ENCODE measurements around the gene FBXW12. TPM values are rescaled to one million over a fixed set of nuclear protein-coding genes. Genes with fewer than 3 reads are reported as not detected.

Gene FBXW12
- total and polyA plus RNA-seq, 2 of the 8 experiments (the other 6 are each of a cell fraction or from before 2014, with no cell fraction given), result 0.35 to 0.85 TPM

DNA sequence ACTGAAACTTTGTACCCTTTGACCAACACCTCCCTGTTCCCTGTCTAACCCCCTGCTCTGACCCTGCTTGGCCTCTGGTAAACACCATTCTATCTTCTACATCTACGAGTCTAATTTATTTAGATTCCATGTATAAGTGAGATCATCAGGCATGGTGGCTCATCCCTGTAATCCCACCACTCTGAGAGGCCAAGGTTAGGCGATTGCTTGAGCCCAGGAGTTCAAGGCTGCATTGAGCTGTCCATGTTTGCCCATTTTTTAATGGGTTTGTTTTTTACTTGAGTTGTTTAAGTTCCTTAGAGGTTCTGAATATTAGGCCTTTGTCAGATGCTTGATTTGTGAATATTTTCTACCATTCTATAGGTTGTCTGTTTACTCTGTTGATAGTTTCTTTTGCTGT lies 16.9 kb downstream of the FBXW12 start:
- Histone ChIP-seq H3K9ac (replicated peaks in 1 of 4; ENCODE audit: extremely low read depth in 1 of 4, low read depth in 3 of 4, low read length in 3 of 4) (no peak overlapping the region), H4K5ac (ENCODE audit: insufficient read length, low read depth, low read length) (no peak overlapping the region), H3K4ac (replicated peaks; ENCODE audit: insufficient read length, low read depth, low read length) (no peak overlapping the region), H3K23ac (ENCODE audit: insufficient read length) (no peak overlapping the region), H4K91ac (replicated peaks; ENCODE audit: insufficient read length, low read length) (no peak overlapping the region), H3K36me3 (ENCODE audit: control insufficient read depth in 2 of 4, insufficient read depth in 4 of 4, low read length in 3 of 4) (no peaks in the 10 kb centered on the region), H3K4me2 (ENCODE audit: insufficient read depth in 1 of 2, low read depth in 2 of 2, low read length in 2 of 2) (no peak overlapping the region), H2AFZ (ENCODE audit: low read length) (no peak overlapping the region), H3K79me1 (ENCODE audit: low read depth, low read length) (no peaks in the 10 kb centered on the region), H3K27ac (ENCODE audit: low read depth, low read length) (no peak overlapping the region), H3K79me2 (ENCODE audit: control insufficient read depth in 1 of 2, insufficient read depth in 2 of 2, low read length in 2 of 2) (no peaks in the 10 kb centered on the region), H3K23me2 (ENCODE audit: low read depth, low read length) (no peaks in the 10 kb centered on the region), H4K8ac (ENCODE audit: extremely low read depth, insufficient read depth, low read length) (no peak overlapping the region), H3K27me3 (replicated peaks in 1 of 4; ENCODE audit: control insufficient read depth in 3 of 4, extremely low read depth in 1 of 4, insufficient read depth in 3 of 4, low read length in 3 of 4) (no peaks in the 10 kb centered on the region), H4K20me1 (replicated peaks in 1 of 2; ENCODE audit: control insufficient read depth in 1 of 2, insufficient read depth in 2 of 2, low read length in 2 of 2) (no peaks in the 10 kb centered on the region), H2BK15ac (ENCODE audit: low read length) (no peak overlapping the region), H2BK120ac (replicated peaks; ENCODE audit: low read depth, low read length) (no peak overlapping the region), H3K14ac (ENCODE audit: insufficient read length) (no peak overlapping the region), H3K4me1 (replicated peaks in 1 of 4; ENCODE audit: control insufficient read depth in 3 of 4, insufficient read depth in 4 of 4, low read length in 3 of 4) (no peaks in the 10 kb centered on the region), H3K4me3 (ENCODE audit: extremely low read depth in 1 of 4, insufficient read depth in 2 of 4, low read depth in 3 of 4, low read length in 4 of 4) (no peak overlapping the region), H2BK20ac (ENCODE audit: low read length) (no peak overlapping the region), H3K56ac (replicated peaks; ENCODE audit: insufficient read length, low read depth, low read length) (no peak overlapping the region), H2BK12ac (ENCODE audit: low read depth, low read length) (no peak overlapping the region), H2AK5ac (ENCODE audit: low read depth, low read length) (no peak overlapping the region), H3K18ac (ENCODE audit: extremely low read depth, low read length) (no peak overlapping the region), H3K9me3 (ENCODE audit: insufficient read depth in 2 of 2, low read depth in 1 of 2, low read length in 1 of 2) (no peaks in the 10 kb centered on the region), H2BK5ac (ENCODE audit: low read depth, low read length) (no peak overlapping the region)
- FAIRE-seq (no peak), DNase-seq (ENCODE audit: low read depth in 1 of 2, low spot score in 2 of 2) (no peak)
- 71% methylated on average over 2 of the region's 2 CpGs; no CpG with 5 or more reads in 1 of the 2 experiments for WGBS, 2 experiments (ENCODE audit: extremely low coverage in 1 of 2, insufficient coverage in 1 of 2, insufficient read length in 1 of 2, insufficient replicate concordance in 2 of 2, low coverage in 1 of 2, low lambda C conversion rate in 2 of 2, missing lambda C conversion rate in 1 of 2)
- CTCF ChIA-PET (ENCODE audit: partially characterized antibody), result interaction anchor here (0.9 to 4.1 kb wide), 3 partner anchors 11 to 47 kb away, joined by 3 to 21 read pairs (median 10); no protein-coding TSS in a partner anchor
- POLR2A ChIA-PET (ENCODE audit: partially characterized antibody), result no interaction called here
- TF ChIP-seq ASH2L (IDR thresholded peaks at IDR 0.05; ENCODE audit: low read length) (no peak), KDM5A (IDR thresholded peaks at IDR 0.05; ENCODE audit: low read length) (no peak), ZNF274 (IDR thresholded peaks at IDR 0.05; ENCODE audit: borderline replicate concordance, extremely low read depth, low read length) (no peak), RAD21 (IDR thresholded peaks at IDR 0.05 in 1 of 2, conservative IDR thresholded peaks at IDR 0.05 in 1 of 2; ENCODE audit: low read depth in 2 of 2, low read length in 2 of 2) (no peak), JUND (IDR thresholded peaks at IDR 0.05; ENCODE audit: low read length) (no peak), BRCA1 (IDR thresholded peaks at IDR 0.05; ENCODE audit: low read depth, low read length) (no peak), BCL11A (IDR thresholded peaks at IDR 0.05; ENCODE audit: low read depth in 2 of 2, low read length in 2 of 2) (no peak), CTBP2 (IDR thresholded peaks at IDR 0.05; ENCODE audit: borderline replicate concordance, insufficient read depth, insufficient read length, low read length) (no peak), PHF8 (conservative IDR thresholded peaks at IDR 0.05; ENCODE audit: low read depth, low read length) (no peak), RNF2 (IDR thresholded peaks at IDR 0.05; ENCODE audit: borderline replicate concordance, low read depth, low read length, missing control alignments, poor library complexity, severe bottlenecking) (no peak), SAP30 (IDR thresholded peaks at IDR 0.05; ENCODE audit: insufficient read depth, insufficient replicate concordance, low read length) (no peak), NRF1 (IDR thresholded peaks at IDR 0.05; ENCODE audit: low read depth, low read length) (no peak)
- TF ChIP-seq, protein P1, sequence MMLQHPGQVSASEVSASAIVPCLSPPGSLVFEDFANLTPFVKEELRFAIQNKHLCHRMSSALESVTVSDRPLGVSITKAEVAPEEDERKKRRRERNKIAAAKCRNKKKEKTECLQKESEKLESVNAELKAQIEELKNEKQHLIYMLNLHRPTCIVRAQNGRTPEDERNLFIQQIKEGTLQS (IDR thresholded peaks at IDR 0.05; ENCODE audit: insufficient read depth, low read depth, low read length), result no peak

Data from H1 (cell line).